Neural cell (in vitro differentiated cells): Measurements from ENCODE around the gene SPTA1. TPM values are rescaled to one million over a fixed set of nuclear protein-coding genes. Genes with fewer than 3 reads are reported as not detected.
"Not testable (repeated sequence)": the region's sequence is repeated elsewhere in the genome, so short reads cannot be mapped to it uniquely, and the experiment has no call there.

Experiments
- H2AFZ ChIP-seq: fragments of 200-600, 300-800 bp; sonication (generic), shearing (Covaris generic); 2 replicates; pipeline ENCODE4 v1.6.0; 2014; ENCODE audit warnings: low read depth, mild to moderate bottlenecking, antibody characterized with exemption, low read length, moderate library complexity
- H3F3A ChIP-seq: fragments of 200-600 bp; shearing (Covaris generic); 2 replicates; pipeline ENCODE4 v1.6.1; 2016; ENCODE audit warnings: mild to moderate bottlenecking, moderate library complexity, mixed read lengths, antibody characterized with exemption, low read length; ENCODE audit not compliant: insufficient read depth, poor library complexity, severe bottlenecking
- H3K27ac ChIP-seq: fragments of 200-600, 300-800 bp; sonication (generic), shearing (Covaris generic); 2 replicates; pipeline ENCODE4 v1.5.1; 2014; ENCODE audit warnings: mild to moderate bottlenecking, low read length, moderate library complexity
- H3K27me3 ChIP-seq: fragments of 300-800, 200-600 bp; sonication (generic), shearing (Covaris generic); 2 replicates; pipeline ENCODE4 v1.6.0; 2014; ENCODE audit warnings: mild to moderate bottlenecking, low read depth, low read length, moderate library complexity; ENCODE audit not compliant: insufficient read depth
- H3K36me3 ChIP-seq: fragments of 300-800, 200-600 bp; sonication (generic), shearing (Covaris generic); 2 replicates; pipeline ENCODE4 v1.5.1; 2014; ENCODE audit warnings: mild to moderate bottlenecking, antibody characterized with exemption, low read length, moderate library complexity; ENCODE audit not compliant: insufficient read depth
- H3K4me2 ChIP-seq: fragments of 300-800, 200-600 bp; sonication (generic), shearing (Covaris generic); 2 replicates; pipeline ENCODE4 v1.6.0; 2014; ENCODE audit warnings: mild to moderate bottlenecking, low read length
- H3K4me3 ChIP-seq: fragments of 300-800, 200-600 bp; sonication (generic), shearing (Covaris generic); 2 replicates; pipeline ENCODE4 v1.5.1; 2014; ENCODE audit warnings: mild to moderate bottlenecking, low read length, moderate library complexity
- H3K79me2 ChIP-seq: fragments of 200-600 bp; shearing (Covaris generic); replicated peaks from 2 replicates; pipeline ENCODE4 v1.6.0; 2014; ENCODE audit warnings: mild to moderate bottlenecking, low read length, moderate library complexity; ENCODE audit not compliant: insufficient read depth
- H3K9ac ChIP-seq: fragments of 300-800, 200-600 bp; sonication (generic), shearing (Covaris generic); 2 replicates; pipeline ENCODE4 v1.6.1; 2016; ENCODE audit warnings: mild to moderate bottlenecking, low read length, mixed read lengths
- H3K9me2 ChIP-seq: fragments of 200-600 bp; shearing (Covaris generic); 2 replicates; pipeline ENCODE4 v1.6.1; 2016; ENCODE audit warnings: mild to moderate bottlenecking, low read length, mixed read lengths; ENCODE audit not compliant: insufficient read depth
- H3K9me3 ChIP-seq: fragments of 200-600, 300-800 bp; sonication (generic), shearing (Covaris generic); 2 replicates; pipeline ENCODE4 v1.6.1; 2016; ENCODE audit warnings: mild to moderate bottlenecking, mixed run types, low read length, moderate library complexity, mixed read lengths
- H4K20me1 ChIP-seq: fragments of 200-600 bp; shearing (Covaris generic); 2 replicates; pipeline ENCODE4 v1.6.1; 2016; ENCODE audit warnings: mild to moderate bottlenecking, mixed run types; ENCODE audit not compliant: insufficient read depth
- CTCF ChIP-seq: fragments of 450-650 bp; IDR thresholded peaks from 2 replicates; pipeline ENCODE4 v1.5.1; 2014; ENCODE audit warnings: antibody characterized with exemption, mild to moderate bottlenecking, moderate library complexity; ENCODE audit not compliant: poor library complexity, severe bottlenecking
- EP300 ChIP-seq: fragments of 450-650 bp; conservative IDR thresholded peaks from 2 replicates; pipeline ENCODE4 v1.6.1; 2014; ENCODE audit warnings: antibody characterized with exemption, mild to moderate bottlenecking, moderate library complexity; ENCODE audit not compliant: poor library complexity, severe bottlenecking
- EZH2 ChIP-seq: fragments of 200-600, 300-800 bp; shearing (Covaris generic), sonication (generic); IDR thresholded peaks from 2 replicates; pipeline ENCODE4 v1.6.1; 2014; ENCODE audit warnings: antibody characterized with exemption, low read length, borderline replicate concordance, mild to moderate bottlenecking; ENCODE audit not compliant: insufficient read depth, poor library complexity, severe bottlenecking
- MXI1 ChIP-seq: fragments of 450-650 bp; conservative IDR thresholded peaks from 2 replicates; pipeline ENCODE4 v1.6.1; 2014; ENCODE audit warnings: antibody characterized with exemption, mild to moderate bottlenecking; ENCODE audit not compliant: poor library complexity, severe bottlenecking
- POLR2AphosphoS5 ChIP-seq: IDR thresholded peaks from 2 replicates; pipeline ENCODE4 v1.6.1; 2012
- RAD21 ChIP-seq: fragments of 450-650 bp; conservative IDR thresholded peaks from 2 replicates; pipeline ENCODE4 v1.6.1; 2014; ENCODE audit warnings: antibody characterized with exemption, mild to moderate bottlenecking, moderate library complexity
- SMC3 ChIP-seq: fragments of 450-650 bp; conservative IDR thresholded peaks from 2 replicates; pipeline ENCODE4 v1.6.1; 2014; ENCODE audit warnings: antibody characterized with exemption, mild to moderate bottlenecking, moderate library complexity; ENCODE audit not compliant: poor library complexity
- TAF1 ChIP-seq: IDR thresholded peaks from 2 replicates; pipeline ENCODE4 v1.6.1; 2012; ENCODE audit warnings: low read depth
- polyA plus RNA-seq: library from polyadenylated mRNA; depleted of rRNA; stranded (reverse); fragments of >200 nt; gene quantifications from 2 replicates; pipeline ENCODE4 v1.2.3, GENCODE V29; 2014
- TF ChIP-seq, protein P1 (sequence below): IDR thresholded peaks from 2 replicates; pipeline ENCODE4 v1.6.1; 2012; ENCODE audit warnings: borderline replicate concordance

SPTA1 gene
- polyA plus RNA-seq, 1 donor from 2014 or later = not detected

DNA sequence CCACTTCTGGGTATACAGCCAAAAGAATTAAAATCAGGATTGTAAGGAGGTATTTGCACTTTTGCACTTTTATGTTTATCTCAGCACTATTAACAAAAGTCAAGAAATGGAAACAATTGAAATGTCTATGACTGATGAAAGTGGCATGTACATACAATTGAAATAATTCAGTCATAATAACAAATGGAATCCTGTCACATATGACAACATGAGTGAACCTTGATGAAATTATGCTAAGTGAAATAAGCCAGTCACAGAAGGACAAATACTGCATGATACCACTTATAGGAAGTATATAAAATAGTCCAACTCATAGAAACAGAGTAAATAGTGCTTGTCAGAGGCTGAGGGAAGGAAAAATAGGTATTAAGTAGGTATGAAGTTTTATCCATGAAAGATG is 3.4 kb upstream of the SPTA1 start:
- Histone ChIP-seq H3K36me3 (no peaks in the 10 kb centered on the region), H3K9me3 (no peaks in the 10 kb centered on the region), H3K9me2 (no peaks in the 10 kb centered on the region), H2AFZ (no peak overlapping the region), H3F3A (no peaks in the 10 kb centered on the region), H4K20me1 (no peaks in the 10 kb centered on the region), H3K79me2 (no peaks in the 10 kb centered on the region), H3K27ac (no peak overlapping the region), H3K4me2 (no peak overlapping the region), H3K4me3 (no peak overlapping the region), H3K27me3 (no peaks in the 10 kb centered on the region), H3K9ac (no peak overlapping the region)
- TF ChIP-seq EP300 = peak; percentile 87
- TF ChIP-seq POLR2AphosphoS5 = peak; percentile 66
- TF ChIP-seq, protein P1, sequence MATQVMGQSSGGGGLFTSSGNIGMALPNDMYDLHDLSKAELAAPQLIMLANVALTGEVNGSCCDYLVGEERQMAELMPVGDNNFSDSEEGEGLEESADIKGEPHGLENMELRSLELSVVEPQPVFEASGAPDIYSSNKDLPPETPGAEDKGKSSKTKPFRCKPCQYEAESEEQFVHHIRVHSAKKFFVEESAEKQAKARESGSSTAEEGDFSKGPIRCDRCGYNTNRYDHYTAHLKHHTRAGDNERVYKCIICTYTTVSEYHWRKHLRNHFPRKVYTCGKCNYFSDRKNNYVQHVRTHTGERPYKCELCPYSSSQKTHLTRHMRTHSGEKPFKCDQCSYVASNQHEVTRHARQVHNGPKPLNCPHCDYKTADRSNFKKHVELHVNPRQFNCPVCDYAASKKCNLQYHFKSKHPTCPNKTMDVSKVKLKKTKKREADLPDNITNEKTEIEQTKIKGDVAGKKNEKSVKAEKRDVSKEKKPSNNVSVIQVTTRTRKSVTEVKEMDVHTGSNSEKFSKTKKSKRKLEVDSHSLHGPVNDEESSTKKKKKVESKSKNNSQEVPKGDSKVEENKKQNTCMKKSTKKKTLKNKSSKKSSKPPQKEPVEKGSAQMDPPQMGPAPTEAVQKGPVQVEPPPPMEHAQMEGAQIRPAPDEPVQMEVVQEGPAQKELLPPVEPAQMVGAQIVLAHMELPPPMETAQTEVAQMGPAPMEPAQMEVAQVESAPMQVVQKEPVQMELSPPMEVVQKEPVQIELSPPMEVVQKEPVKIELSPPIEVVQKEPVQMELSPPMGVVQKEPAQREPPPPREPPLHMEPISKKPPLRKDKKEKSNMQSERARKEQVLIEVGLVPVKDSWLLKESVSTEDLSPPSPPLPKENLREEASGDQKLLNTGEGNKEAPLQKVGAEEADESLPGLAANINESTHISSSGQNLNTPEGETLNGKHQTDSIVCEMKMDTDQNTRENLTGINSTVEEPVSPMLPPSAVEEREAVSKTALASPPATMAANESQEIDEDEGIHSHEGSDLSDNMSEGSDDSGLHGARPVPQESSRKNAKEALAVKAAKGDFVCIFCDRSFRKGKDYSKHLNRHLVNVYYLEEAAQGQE = no peak
- TF ChIP-seq MXI1 = no peak
- TF ChIP-seq RAD21 = no peak
- TF ChIP-seq EZH2 = no peak
- TF ChIP-seq SMC3 = no peak
- TF ChIP-seq CTCF = no peak
- TF ChIP-seq TAF1 = no peak

- TF ChIP-seq MXI1 = no peak
- TF ChIP-seq SMC3 = no peak
- no peak for TF ChIP-seq RAD21
- TF ChIP-seq CTCF = no peak
- no peak for TF ChIP-seq POLR2AphosphoS5
- TF ChIP-seq TAF1 = no peak
- no peak for TF ChIP-seq EZH2
- TF ChIP-seq, protein P1 = no peak
- no peak for TF ChIP-seq EP300
- no peak overlapping the region for H3K4me3 ChIP-seq
- H3K9me2 ChIP-seq = no peaks in the 10 kb centered on the region
- H3K36me3 ChIP-seq = no peaks in the 10 kb centered on the region
- H3K27ac ChIP-seq = no peak overlapping the region
- no peak overlapping the region for H2AFZ ChIP-seq
- H3K27me3 ChIP-seq = no peaks in the 10 kb centered on the region
- H3K9me3 ChIP-seq = no peaks in the 10 kb centered on the region
- H3K9ac ChIP-seq = no peak overlapping the region
- H3K4me2 ChIP-seq = no peak overlapping the region
- H4K20me1 ChIP-seq = no peaks in the 10 kb centered on the region
- H3F3A ChIP-seq = no peaks in the 10 kb centered on the region
- no peaks in the 10 kb centered on the region for H3K79me2 ChIP-seq
Measured at GRCh38 chr1:158689110-158689509, 2.6 kb upstream of the SPTA1 start.

- H3K27me3 ChIP-seq, H3K4me3 ChIP-seq, H3K79me2 ChIP-seq, H2AFZ ChIP-seq, H3F3A ChIP-seq, H3K9me2 ChIP-seq, H3K4me2 ChIP-seq, H3K36me3 ChIP-seq, H3K27ac ChIP-seq, H4K20me1 ChIP-seq, H3K9me3 ChIP-seq, H3K9ac ChIP-seq: not testable (repeated sequence)
Measured at GRCh38 chr1:158688343-158688742, 1.8 kb upstream of the SPTA1 start.
